ENCODE data around the gene AHI1.

Gene AHI1

GRCh38 chr6:135530113-135530512 is 32.6 kb upstream of the AHI1 start:
- Histone ChIP-seq H3K9me2 (replicated peaks; ENCODE audit: insufficient read depth, low read length) (no peaks in the 10 kb centered on the region), H3K4me3 (ENCODE audit: low read length) (no peak overlapping the region), H3K79me2 (ENCODE audit: low read length) (no peaks in the 10 kb centered on the region), H3K36me3 (replicated peaks; ENCODE audit: insufficient read depth, low read length) (no peaks in the 10 kb centered on the region), H3F3A (ENCODE audit: insufficient read depth, low read length) (no peaks in the 10 kb centered on the region), H3K9me3 (replicated peaks; ENCODE audit: insufficient read depth, low read length) (no peaks in the 10 kb centered on the region), H4K20me1 (ENCODE audit: insufficient read depth, low read length) (no peaks in the 10 kb centered on the region), H3K9ac (ENCODE audit: low read length) (no peak overlapping the region), H3K4me2 (ENCODE audit: low read depth, low read length) (no peak overlapping the region), H3K27ac (ENCODE audit: low read length) (no peak overlapping the region), H2AFZ (ENCODE audit: low read length) (no peak overlapping the region), H3K27me3 (replicated peaks; ENCODE audit: insufficient read depth, low read length) (no peaks in the 10 kb centered on the region), H3K4me1 (ENCODE audit: low read length) (no peaks in the 10 kb centered on the region)
- TF ChIP-seq EZH2phosphoT487 (IDR thresholded peaks at IDR 0.05; ENCODE audit: low read length) (no peak), EZH2 (optimal IDR thresholded peaks at IDR 0.05; ENCODE audit: low read depth, low read length) (no peak), CTCF (IDR thresholded peaks at IDR 0.05; ENCODE audit: low read length) (no peak)
- no peak for DNase-seq

DNA sequence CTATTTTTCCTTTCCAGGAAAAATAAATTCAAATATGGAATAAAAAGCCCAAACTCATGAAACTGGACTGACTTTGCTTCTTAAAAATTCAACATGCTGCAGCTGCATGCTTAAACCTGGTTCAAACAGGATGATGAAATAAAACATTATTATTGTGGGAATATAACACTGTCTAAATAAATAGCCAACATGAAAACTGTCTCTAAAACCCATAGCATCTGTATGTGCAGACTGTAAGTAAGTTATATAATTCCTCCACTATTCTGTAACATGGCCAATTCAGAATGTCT is 30.4 kb upstream of the AHI1 start:
- H3K9me2 ChIP-seq (replicated peaks; ENCODE audit: insufficient read depth, low read length): no peaks in the 10 kb centered on the region
- H4K20me1 ChIP-seq (ENCODE audit: insufficient read depth, low read length): no peaks in the 10 kb centered on the region
- DNase-seq: no peak
- H3K9ac ChIP-seq (ENCODE audit: low read length): no peak overlapping the region
- no peak overlapping the region for H3K4me2 ChIP-seq (ENCODE audit: low read depth, low read length)
- H3K4me3 ChIP-seq (ENCODE audit: low read length): no peak overlapping the region
- no peaks in the 10 kb centered on the region for H3K9me3 ChIP-seq (replicated peaks; ENCODE audit: insufficient read depth, low read length)
- TF ChIP-seq CTCF (IDR thresholded peaks at IDR 0.05; ENCODE audit: low read length) (no peak), EZH2phosphoT487 (IDR thresholded peaks at IDR 0.05; ENCODE audit: low read length) (no peak), EZH2 (optimal IDR thresholded peaks at IDR 0.05; ENCODE audit: low read depth, low read length) (no peak)
- H3K4me1 ChIP-seq (ENCODE audit: low read length): no peaks in the 10 kb centered on the region
- H3K36me3 ChIP-seq (replicated peaks; ENCODE audit: insufficient read depth, low read length): no peaks in the 10 kb centered on the region
- H3K27me3 ChIP-seq (replicated peaks; ENCODE audit: insufficient read depth, low read length): no peaks in the 10 kb centered on the region
- no peaks in the 10 kb centered on the region for H3K79me2 ChIP-seq (ENCODE audit: low read length)
- no peaks in the 10 kb centered on the region for H3F3A ChIP-seq (ENCODE audit: insufficient read depth, low read length)
- H3K27ac ChIP-seq (ENCODE audit: low read length): no peak overlapping the region
- no peak overlapping the region for H2AFZ ChIP-seq (ENCODE audit: low read length)

DNA sequence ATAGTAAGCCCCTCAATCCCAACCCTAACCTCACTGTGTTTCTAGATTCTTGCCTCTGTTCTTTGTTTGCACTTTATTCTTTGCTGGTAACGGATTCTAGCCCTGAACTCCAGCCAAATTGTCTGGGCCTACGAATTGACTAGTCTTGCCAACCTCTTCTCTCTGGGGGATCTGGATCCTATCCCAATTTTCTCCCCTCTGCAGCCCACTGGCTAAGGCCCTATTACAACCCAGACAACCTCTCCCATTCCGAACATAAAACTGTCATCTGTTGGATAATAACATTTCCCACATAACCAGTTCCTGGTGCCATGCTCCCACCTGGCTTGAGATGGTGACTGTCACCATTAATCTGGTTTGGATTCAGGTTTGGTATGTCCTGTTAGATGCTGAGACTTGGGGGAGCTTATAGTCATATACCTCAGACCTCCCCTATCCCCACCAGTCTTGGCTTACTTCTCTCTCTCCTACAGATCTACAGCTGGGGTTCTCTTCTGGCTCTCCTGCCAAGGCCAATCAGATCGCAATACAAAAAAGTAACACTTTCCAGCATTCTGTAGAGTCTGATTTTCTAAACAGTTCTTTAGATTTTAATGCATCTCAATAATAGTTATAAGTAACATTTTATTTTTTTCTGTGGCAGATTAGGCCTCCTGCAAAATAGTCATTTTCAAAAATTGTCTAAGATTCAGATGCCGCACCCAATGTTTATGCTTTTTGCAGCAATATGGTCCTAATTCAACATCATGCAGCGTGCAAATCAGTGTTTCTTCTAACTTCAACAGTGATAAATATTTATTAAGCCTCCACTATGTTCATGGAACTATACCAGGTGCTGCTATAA is 29.8 kb upstream of the AHI1 start:
- Histone ChIP-seq H3K27ac (ENCODE audit: low read length) (no peak overlapping the region), H3K9me3 (replicated peaks; ENCODE audit: insufficient read depth, low read length) (no peaks in the 10 kb centered on the region), H4K20me1 (ENCODE audit: insufficient read depth, low read length) (no peaks in the 10 kb centered on the region), H3K79me2 (ENCODE audit: low read length) (no peaks in the 10 kb centered on the region), H3K36me3 (replicated peaks; ENCODE audit: insufficient read depth, low read length) (no peaks in the 10 kb centered on the region), H2AFZ (ENCODE audit: low read length) (no peak overlapping the region), H3K27me3 (replicated peaks; ENCODE audit: insufficient read depth, low read length) (no peaks in the 10 kb centered on the region), H3K4me1 (ENCODE audit: low read length) (no peaks in the 10 kb centered on the region), H3K4me2 (ENCODE audit: low read depth, low read length) (no peak overlapping the region), H3F3A (ENCODE audit: insufficient read depth, low read length) (no peaks in the 10 kb centered on the region), H3K9me2 (replicated peaks; ENCODE audit: insufficient read depth, low read length) (no peaks in the 10 kb centered on the region), H3K4me3 (ENCODE audit: low read length) (no peak overlapping the region), H3K9ac (ENCODE audit: low read length) (no peak overlapping the region)
- DNase-seq: no peak
- no peak for TF ChIP-seq CTCF (IDR thresholded peaks at IDR 0.05; ENCODE audit: low read length)
- TF ChIP-seq EZH2phosphoT487 (IDR thresholded peaks at IDR 0.05; ENCODE audit: low read length): no peak
- no peak for TF ChIP-seq EZH2 (optimal IDR thresholded peaks at IDR 0.05; ENCODE audit: low read depth, low read length)
